HEK293 (cell line): ENCODE data around the gene CST7.

Experiments
- CTCF ChIA-PET: fragments of 350-600 bp; formaldehyde crosslinking; extraction: SDS; loops from one replicate; lab custom pipeline; 2021; ENCODE audit warnings: antibody characterized with exemption; lab: Yijun Ruan, JAX
- POLR2A ChIA-PET: fragments of 300-600 bp; formaldehyde crosslinking; extraction: SDS; loops from one replicate; lab custom pipeline; 2020; ENCODE audit warnings: antibody characterized with exemption, inconsistent platforms; lab: Yijun Ruan, JAX
- H3K27ac ChIP-seq: fragments of 200-500 bp; sonication (Bioruptor generic); 2 replicates; pipeline ENCODE4 v1.5.1; 2014; ENCODE audit warnings: low read depth, low read length, control low read depth, inconsistent platforms; ENCODE audit errors: extremely low read depth
- H3K36me3 ChIP-seq, 2 experiments: fragments of 200-500 bp in 1 of 2; sonication (Bioruptor generic) in 1 of 2; 1 replicate in 1 of 2; 2 replicates in 1 of 2; pipeline ENCODE4 v1.5.1; 2014 to 2017; ENCODE audit warnings: inconsistent platforms in 2 of 2, low read length in 2 of 2; ENCODE audit not compliant: control insufficient read depth in 2 of 2, insufficient read depth in 1 of 2
- H3K4me1 ChIP-seq: fragments of 200-500 bp; sonication (Bioruptor generic); 2 replicates; pipeline ENCODE4 v1.5.1; 2014; ENCODE audit warnings: mild to moderate bottlenecking, low read length, inconsistent platforms; ENCODE audit not compliant: control insufficient read depth, insufficient read depth
- H3K4me3 ChIP-seq: 2 replicates; pipeline ENCODE4 v1.5.1; 2011; ENCODE audit warnings: low read depth, mild to moderate bottlenecking, control low read depth, low read length, moderate library complexity
- H3K9me3 ChIP-seq: fragments of 200-500 bp; sonication (Bioruptor generic); 2 replicates; pipeline ENCODE4 v1.5.1; 2014; ENCODE audit warnings: low read depth, low read length, inconsistent platforms; ENCODE audit not compliant: control insufficient read depth, insufficient read depth
- BCL6B ChIP-seq: fragments of 450-650 bp; formaldehyde crosslinking; IDR thresholded peaks from 2 replicates; pipeline ENCODE4 v1.5.1; 2017; ENCODE audit warnings: missing biosample characterization, missing genetic modification characterization
- KLF16 ChIP-seq: fragments of 450-650 bp; formaldehyde crosslinking; IDR thresholded peaks from 2 replicates; pipeline ENCODE4 v1.5.1; 2017; ENCODE audit warnings: missing biosample characterization, missing genetic modification characterization
- KLF17 ChIP-seq: fragments of 450-650 bp; formaldehyde crosslinking; IDR thresholded peaks from 2 replicates; pipeline ENCODE4 v1.5.1; 2016; ENCODE audit warnings: missing biosample characterization, missing genetic modification characterization
- OSR2 ChIP-seq: fragments of 450-650 bp; formaldehyde crosslinking; IDR thresholded peaks from 2 replicates; pipeline ENCODE4 v1.5.1; 2016; ENCODE audit warnings: missing biosample characterization, missing genetic modification characterization
- PATZ1 ChIP-seq: fragments of 450-650 bp; formaldehyde crosslinking; IDR thresholded peaks from 2 replicates; pipeline ENCODE4 v1.5.1; 2016; ENCODE audit warnings: missing biosample characterization, missing genetic modification characterization
- TRIM28 ChIP-seq: IDR thresholded peaks from 2 replicates; pipeline ENCODE4 v1.6.1; 2011; ENCODE audit warnings: low read length, control low read depth, borderline replicate concordance
- ZBTB6 ChIP-seq: fragments of 450-650 bp; formaldehyde crosslinking; IDR thresholded peaks from 2 replicates; pipeline ENCODE4 v1.5.1; 2017; ENCODE audit warnings: missing biosample characterization, missing genetic modification characterization
- ZIC2 ChIP-seq: fragments of 450-650 bp; formaldehyde crosslinking; IDR thresholded peaks from 2 replicates; pipeline ENCODE4 v1.5.1; 2016; ENCODE audit warnings: missing biosample characterization, missing genetic modification characterization
- ZNF114 ChIP-seq: fragments of 450-650 bp; formaldehyde crosslinking; IDR thresholded peaks from 2 replicates; pipeline ENCODE4 v1.5.0; 2017; ENCODE audit warnings: missing biosample characterization, missing genetic modification characterization
- ZNF157 ChIP-seq: fragments of 450-650 bp; formaldehyde crosslinking; IDR thresholded peaks from 2 replicates; pipeline ENCODE4 v1.5.1; 2016; ENCODE audit warnings: missing biosample characterization, missing genetic modification characterization
- ZNF292 ChIP-seq: fragments of 450-650 bp; formaldehyde crosslinking; IDR thresholded peaks from 2 replicates; pipeline ENCODE4 v1.5.1; 2016; ENCODE audit warnings: low read depth, missing biosample characterization, missing genetic modification characterization, borderline replicate concordance
- ZNF354C ChIP-seq: fragments of 450-650 bp; formaldehyde crosslinking; IDR thresholded peaks from 2 replicates; pipeline ENCODE4 v1.5.1; 2016; ENCODE audit warnings: missing biosample characterization, missing genetic modification characterization, low read depth, borderline replicate concordance
- ZNF366 ChIP-seq: fragments of 450-650 bp; formaldehyde crosslinking; conservative IDR thresholded peaks from 2 replicates; pipeline ENCODE4 v1.5.1; 2016; ENCODE audit warnings: missing biosample characterization, missing genetic modification characterization
- ZNF398 ChIP-seq: fragments of 450-650 bp; formaldehyde crosslinking; IDR thresholded peaks from 2 replicates; pipeline ENCODE4 v1.5.1; 2017; ENCODE audit warnings: missing biosample characterization, missing genetic modification characterization
- ZNF513 ChIP-seq: fragments of 450-650 bp; IDR thresholded peaks from 2 replicates; pipeline ENCODE4 v1.5.1; 2018; ENCODE audit warnings: missing biosample characterization, missing genetic modification characterization
- ZNF530 ChIP-seq: fragments of 450-650 bp; formaldehyde crosslinking; IDR thresholded peaks from 2 replicates; pipeline ENCODE4 v1.5.1; 2016; ENCODE audit warnings: low read depth, missing biosample characterization, missing genetic modification characterization
- ZNF544 ChIP-seq: fragments of 450-650 bp; formaldehyde crosslinking; IDR thresholded peaks from 2 replicates; pipeline ENCODE4 v1.5.0; 2017; ENCODE audit warnings: missing biosample characterization, missing genetic modification characterization
- ZNF548 ChIP-seq: fragments of 450-650 bp; formaldehyde crosslinking; IDR thresholded peaks from 2 replicates; pipeline ENCODE4 v1.5.1; 2016; ENCODE audit warnings: missing biosample characterization, missing genetic modification characterization
- ZNF660 ChIP-seq: fragments of 450-650 bp; IDR thresholded peaks from 2 replicates; pipeline ENCODE4 v1.5.1; 2018; ENCODE audit warnings: missing biosample characterization, mild to moderate bottlenecking, missing genetic modification characterization
- ZNF768 ChIP-seq: fragments of 450-650 bp; formaldehyde crosslinking; IDR thresholded peaks from 2 replicates; pipeline ENCODE4 v1.5.1; 2018; ENCODE audit warnings: missing biosample characterization, mild to moderate bottlenecking, missing genetic modification characterization

CST7 gene

GRCh38 chr20:24978513-24978912, 29.4 kb downstream of the CST7 start (continued):
- TF ChIP-seq ZNF292 (tag by site-specific recombination) (no peak), ZNF544 (tag by site-specific recombination) (no peak), ZNF398 (tag by site-specific recombination) (no peak), KLF16 (tag by site-specific recombination) (no peak), ZNF768 (tag by site-specific recombination) (no peak), ZNF548 (no peak), ZIC2 (no peak)
- TF ChIP-seq, all 188 proteins: peak for 0

GRCh38 chr20:24979036-24979960, 30.2 kb downstream of the CST7 start:
- H3K4me1 ChIP-seq: no peaks in the 10 kb centered on the region
- CTCF ChIA-PET: interaction anchor here (0.8 kb wide), 1 partner anchor 11 kb away, joined by 3 read pairs; no protein-coding TSS in a partner anchor
- TF ChIP-seq OSR2 (no peak), ZNF660 (tag by site-specific recombination) (no peak), TRIM28 (no peak), ZNF157 (no peak), ZNF366 (tag by site-specific recombination) (no peak), ZBTB6 (tag by site-specific recombination) (no peak)
- H3K36me3 ChIP-seq: peaks cover 9 to 72% of the 10 kb centered on the region in 2 experiments
- no peaks in the 10 kb centered on the region for H3K9me3 ChIP-seq
- POLR2A ChIA-PET: no interaction called here
- H3K4me3 ChIP-seq: no peak overlapping the region
- no peak overlapping the region for H3K27ac ChIP-seq

GRCh38 chr20:24980291-24981053, 31.4 kb downstream of the CST7 start:
- Histone ChIP-seq H3K36me3 (peaks cover 9 to 72% of the 10 kb centered on the region in 2 experiments), H3K4me1 (no peaks in the 10 kb centered on the region), H3K4me3 (no peak overlapping the region), H3K9me3 (no peaks in the 10 kb centered on the region)
- POLR2A ChIA-PET: no interaction called here
- CTCF ChIA-PET: no interaction called here
- TF ChIP-seq KLF16 (tag by site-specific recombination) (no peak), PATZ1 (tag by site-specific recombination) (no peak), KLF17 (tag by site-specific recombination) (no peak), ZNF513 (no peak), ZNF354C (tag by site-specific recombination) (no peak), ZNF114 (tag by site-specific recombination) (no peak), ZNF530 (tag by site-specific recombination) (no peak), BCL6B (no peak), ZNF548 (no peak)
- TF ChIP-seq, all 188 proteins: peak for 0
- no peak overlapping the region for H3K27ac ChIP-seq
